Mucosa of descending colon (tissue), 3 donors: ENCODE results near the gene SLC2A2. TPM values are rescaled to one million over a fixed set of nuclear protein-coding genes. Genes with fewer than 3 reads are reported as not detected.
A peak's percentile ranks its signal among the peaks of the same experiment; 100 is the strongest.

Experiments used
- ATAC-seq: fragments of 200-7000 bp; cut with Tn5 transposase; one replicate; pipeline ENCODE4 v1.9.1; 2020; ENCODE audit warnings: mild to moderate bottlenecking, moderate library complexity
- DNase-seq, 3 donors: peaks; one replicate each; pipeline ENCODE4 v3.0.0-alpha.2; 2020
- H3K36me3 ChIP-seq: fragments of 200-600 bp; one replicate; pipeline ENCODE4 v1.8.0; 2021; ENCODE audit warnings: low read depth, mild to moderate bottlenecking
- H3K4me1 ChIP-seq: fragments of 200-600 bp; one replicate; pipeline ENCODE4 v1.8.0; 2021; ENCODE audit warnings: low read depth, mild to moderate bottlenecking
- H3K4me3 ChIP-seq: fragments of 200-600 bp; one replicate; pipeline ENCODE4 v1.8.0; 2021; ENCODE audit warnings: mild to moderate bottlenecking
- H3K9me3 ChIP-seq: fragments of 200-600 bp; one replicate; pipeline ENCODE4 v1.8.0; 2021; ENCODE audit warnings: mild to moderate bottlenecking
- CTCF ChIP-seq: fragments of 200-600 bp; IDR thresholded peaks from one replicate; pipeline ENCODE4 v1.8.0; 2022; ENCODE audit warnings: antibody characterized with exemption, mild to moderate bottlenecking
- intact Hi-C, 2 donors: fragments of 100-400 bp; cut with DNase I in 1 of 2; cut with micrococcal nuclease in 1 of 2; formaldehyde crosslinking; loops; one replicate each; pipeline versions ENCODE4 v1.11.0 to v1.11.1; 2022; cut with DNase I, micrococcal nuclease
- total RNA-seq, 3 donors: library from RNA; stranded (reverse); fragmentation: NEBNext Ultra II Directional in 2 of 3; extraction: Animal tissue kit (Norgen Biotek cat#: 25700) in 2 of 3; gene quantifications; one replicate each; pipeline versions ENCODE4 v1.2.1 to v1.2.4, GENCODE V29; 2021 to 2023
- donor health status: DM: no; HTN: no; CAD: no; lungs with moderate emphysema.
- donor health status: DM: no; HTN: no; CAD: no.
- donor health status: DM: no; HTN: yes; CAD: no.

Gene SLC2A2
- total RNA-seq, 3 donors from 2014 or later: not detected

GRCh38 chr3:171064461-171064860 lies 37.9 kb upstream of the SLC2A2 start:
- no peak overlapping the region for H3K4me3 ChIP-seq
- no peaks in the 10 kb centered on the region for H3K9me3 ChIP-seq
- TF ChIP-seq CTCF: no peak
- ATAC-seq: no peak
- DNase-seq: no peak
- intact Hi-C loops: no loop called here
- no peaks in the 10 kb centered on the region for H3K4me1 ChIP-seq
- no peaks in the 10 kb centered on the region for H3K36me3 ChIP-seq

- H3K4me3 ChIP-seq: no peak overlapping the region
- intact Hi-C loops: no loop called here
Observed at GRCh38 chr3:171061749-171062148, 35.2 kb upstream of the SLC2A2 start.

GRCh38 chr3:171059978-171060377 lies 33.5 kb upstream of the SLC2A2 start:
- H3K9me3 ChIP-seq: no peaks in the 10 kb centered on the region
- DNase-seq (no peak), ATAC-seq (no peak)
- intact Hi-C loops: no loop called here
- H3K36me3 ChIP-seq: no peaks in the 10 kb centered on the region
- TF ChIP-seq CTCF: no peak
- no peaks in the 10 kb centered on the region for H3K4me1 ChIP-seq
- H3K4me3 ChIP-seq: no peak overlapping the region

More at GRCh38 chr3:171061749-171062148, 35.2 kb upstream of the SLC2A2 start:
- Histone ChIP-seq H3K4me1 (no peaks in the 10 kb centered on the region), H3K9me3 (no peaks in the 10 kb centered on the region), H3K36me3 (no peaks in the 10 kb centered on the region)
- no peak for TF ChIP-seq CTCF
- DNase-seq: no peak
- ATAC-seq: no peak

- TF ChIP-seq CTCF: no peak
- Histone ChIP-seq H3K36me3 (no peaks in the 10 kb centered on the region), H3K9me3 (no peaks in the 10 kb centered on the region), H3K4me3 (no peak overlapping the region), H3K4me1 (no peaks in the 10 kb centered on the region)
- DNase-seq: no peak
- peak; percentile 55 for ATAC-seq
- intact Hi-C loops: no loop called here
Observed at GRCh38 chr3:171058873-171059603, 32.5 kb upstream of the SLC2A2 start.

- intact Hi-C loops: no loop called here
- Histone ChIP-seq H3K4me1 (no peaks in the 10 kb centered on the region), H3K9me3 (no peaks in the 10 kb centered on the region), H3K36me3 (no peaks in the 10 kb centered on the region), H3K4me3 (no peak overlapping the region)
- TF ChIP-seq CTCF: no peak
- ATAC-seq: no peak
- DNase-seq: no peak
Observed at GRCh38 chr3:171058058-171058457, 31.5 kb upstream of the SLC2A2 start.
